ENCODE data around the gene DYNLT2B.

- TF ChIP-seq CTCF (IDR thresholded peaks at IDR 0.05) (no peak), POLR2AphosphoS5 (IDR thresholded peaks at IDR 0.05; ENCODE audit: insufficient read depth in 1 of 2, low read depth in 1 of 2) (no peak), POLR2A (IDR thresholded peaks at IDR 0.05) (no peak)
Observed at GRCh38 chr3:196340466-196340865, 22.4 kb upstream of the DYNLT2B start.

Measured in vagina (tissue), 2 donors.